Activated naive CD4-positive, alpha-beta T cell treated with anti-CD3 and anti-CD28 coated beads, Interleukin-2, amount 50 U/mL, for 16 hours (primary cell): ENCODE results near the gene WDR38.
A peak's percentile ranks its signal among the peaks of the same experiment; 100 is the strongest.

Experiments
- DNase-seq: peaks from one replicate; pipeline ENCODE4 v3.0.0-alpha.2; 2020

Gene WDR38

GRCh38 chr9:124852829-124853531, at the start of gene WDR38:
Gene WDR38, plus strand, starts transcription at chr9:124853460. Its CDS starts 72 bp downstream, at chr9:124853532.
- peak; percentile 74 for DNase-seq

GRCh38 chr9:124803911-124804310, 49.3 kb upstream of the WDR38 start:
- DNase-seq: no peak

DNA sequence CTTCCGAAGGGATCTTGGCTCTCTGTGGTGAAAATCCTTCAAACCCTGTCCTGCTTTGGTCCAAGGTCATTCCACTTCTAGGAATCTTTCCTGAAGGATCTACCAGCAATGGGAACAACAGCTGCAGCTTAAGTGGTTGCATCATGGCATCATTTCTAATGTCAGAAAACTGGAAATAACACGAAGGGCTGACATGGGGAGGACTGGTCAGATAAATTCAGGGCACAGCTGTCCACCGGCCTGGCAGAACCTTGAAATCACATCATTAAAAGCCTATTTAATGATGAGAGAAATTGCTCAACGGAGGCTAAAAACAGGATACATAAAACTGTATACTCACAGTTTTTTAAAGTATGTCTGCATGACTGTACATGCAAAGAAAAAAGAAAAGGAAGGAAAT, 48.1 kb upstream of the WDR38 start:
- no peak for DNase-seq

GRCh38 chr9:124808246-124808956, 44.9 kb upstream of the WDR38 start:
- DNase-seq: no peak

DNA sequence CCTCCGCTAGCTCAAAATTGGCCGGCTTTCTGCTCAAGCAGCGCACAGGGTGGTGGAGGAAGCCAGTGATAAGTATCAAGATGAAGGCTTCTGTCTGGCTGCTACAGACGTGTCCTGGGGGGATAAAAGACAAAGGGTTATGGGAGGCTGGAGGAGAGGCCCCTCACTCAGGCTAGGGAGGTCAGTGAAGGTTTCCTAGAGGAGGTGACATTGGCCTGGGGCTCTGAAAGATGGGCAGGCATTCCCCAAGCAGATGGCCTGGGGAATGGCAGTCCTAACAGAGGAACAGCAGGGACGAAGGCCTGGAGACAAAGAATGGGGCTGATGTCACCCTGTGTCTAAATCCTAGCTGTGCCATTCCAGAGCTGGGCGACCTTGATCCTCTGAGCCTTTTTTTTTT, 44.0 kb upstream of the WDR38 start:
- no peak for DNase-seq

GRCh38 chr9:124809741-124810500, 43.3 kb upstream of the WDR38 start:
- DNase-seq: no peak

GRCh38 chr9:124810663-124811355, 42.5 kb upstream of the WDR38 start:
- DNase-seq: no peak

- DNase-seq: no peak
Observed at GRCh38 chr9:124812441-124812876, 40.8 kb upstream of the WDR38 start.

- DNase-seq: no peak
Observed at GRCh38 chr9:124813041-124813440, 40.2 kb upstream of the WDR38 start.

DNA sequence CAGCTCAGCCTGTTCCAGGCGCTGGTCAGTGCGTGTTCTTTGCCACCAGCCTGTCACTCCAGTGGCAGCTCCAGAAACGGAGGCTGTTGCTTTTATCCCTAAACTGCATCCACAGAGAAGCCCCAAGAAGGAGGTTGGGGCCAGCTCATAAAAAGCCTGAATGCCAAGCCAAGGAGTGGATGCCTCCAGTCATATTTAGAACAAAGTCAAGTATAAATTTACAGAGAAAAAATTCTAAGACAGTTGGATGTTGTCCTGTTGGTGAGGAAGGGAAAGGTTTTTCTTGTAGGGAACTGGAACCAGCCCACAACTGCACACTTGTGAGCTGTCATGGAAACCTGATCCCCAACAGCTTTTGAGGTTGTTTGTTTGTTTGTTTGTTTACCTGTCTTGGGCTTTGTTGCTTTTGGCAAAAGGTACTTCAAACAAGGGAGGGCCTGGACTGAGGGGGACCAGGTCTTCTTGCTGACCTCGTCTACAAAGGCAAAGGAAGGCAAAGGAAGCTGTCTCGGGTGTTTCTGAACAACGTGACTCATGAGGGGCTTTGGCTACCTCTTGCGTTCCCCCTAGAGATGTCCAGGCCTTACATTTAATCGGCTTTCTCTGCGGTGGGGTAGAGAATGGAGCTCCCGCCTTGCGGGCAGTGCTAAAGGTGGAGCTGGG, 39.6 kb upstream of the WDR38 start:
- no peak for DNase-seq

- DNase-seq: no peak
Observed at GRCh38 chr9:124814164-124814535, 39.1 kb upstream of the WDR38 start.

- no peak for DNase-seq
Observed at GRCh38 chr9:124815601-124816000, 37.7 kb upstream of the WDR38 start.

GRCh38 chr9:124818431-124819281, 34.6 kb upstream of the WDR38 start:
- DNase-seq: no peak

DNA sequence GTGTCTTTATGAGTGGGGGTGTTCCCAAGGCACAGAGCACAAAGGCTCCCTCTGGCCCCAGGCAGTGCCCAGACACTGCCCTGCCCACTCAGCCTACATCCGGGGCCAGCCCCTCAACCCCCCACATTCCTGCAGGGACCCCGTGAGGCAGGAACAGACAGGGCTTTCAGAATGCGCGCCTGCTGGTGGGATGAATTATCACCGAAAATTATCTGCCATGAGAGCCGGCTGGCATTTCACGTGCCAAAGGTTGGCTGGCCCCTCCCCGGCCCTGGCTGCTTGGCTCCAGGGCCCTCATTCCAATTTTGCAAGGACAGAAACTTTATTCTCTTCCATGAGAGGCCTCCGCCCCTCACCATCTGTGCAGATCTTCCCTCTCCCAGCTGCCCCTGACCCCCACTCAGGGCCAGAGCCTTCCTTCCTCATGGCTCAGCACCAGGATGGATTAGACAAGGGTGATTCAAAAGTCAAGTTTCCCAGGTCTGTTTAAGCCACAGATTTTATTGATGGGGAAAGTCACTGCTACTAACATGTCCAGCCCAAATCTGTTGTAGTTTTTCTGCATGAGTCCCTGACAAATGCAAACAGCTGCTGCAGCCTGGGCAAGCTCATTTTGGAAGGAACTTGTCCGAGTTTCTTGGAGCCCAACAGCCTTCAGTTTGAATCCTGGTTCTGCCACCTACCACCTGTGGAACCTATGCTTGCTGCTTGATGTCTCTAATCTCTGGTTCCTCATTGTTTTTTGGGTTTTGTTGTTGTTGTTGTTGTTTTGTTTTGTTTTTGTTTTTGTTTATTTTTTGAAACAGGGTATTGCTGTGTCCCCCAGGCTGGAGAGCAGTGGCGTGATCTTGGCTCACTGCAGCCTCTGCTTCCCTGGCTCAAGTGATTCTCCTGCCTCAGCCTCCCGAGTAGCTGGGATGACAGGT, 32.3 kb upstream of the WDR38 start:
- no peak for DNase-seq

DNA sequence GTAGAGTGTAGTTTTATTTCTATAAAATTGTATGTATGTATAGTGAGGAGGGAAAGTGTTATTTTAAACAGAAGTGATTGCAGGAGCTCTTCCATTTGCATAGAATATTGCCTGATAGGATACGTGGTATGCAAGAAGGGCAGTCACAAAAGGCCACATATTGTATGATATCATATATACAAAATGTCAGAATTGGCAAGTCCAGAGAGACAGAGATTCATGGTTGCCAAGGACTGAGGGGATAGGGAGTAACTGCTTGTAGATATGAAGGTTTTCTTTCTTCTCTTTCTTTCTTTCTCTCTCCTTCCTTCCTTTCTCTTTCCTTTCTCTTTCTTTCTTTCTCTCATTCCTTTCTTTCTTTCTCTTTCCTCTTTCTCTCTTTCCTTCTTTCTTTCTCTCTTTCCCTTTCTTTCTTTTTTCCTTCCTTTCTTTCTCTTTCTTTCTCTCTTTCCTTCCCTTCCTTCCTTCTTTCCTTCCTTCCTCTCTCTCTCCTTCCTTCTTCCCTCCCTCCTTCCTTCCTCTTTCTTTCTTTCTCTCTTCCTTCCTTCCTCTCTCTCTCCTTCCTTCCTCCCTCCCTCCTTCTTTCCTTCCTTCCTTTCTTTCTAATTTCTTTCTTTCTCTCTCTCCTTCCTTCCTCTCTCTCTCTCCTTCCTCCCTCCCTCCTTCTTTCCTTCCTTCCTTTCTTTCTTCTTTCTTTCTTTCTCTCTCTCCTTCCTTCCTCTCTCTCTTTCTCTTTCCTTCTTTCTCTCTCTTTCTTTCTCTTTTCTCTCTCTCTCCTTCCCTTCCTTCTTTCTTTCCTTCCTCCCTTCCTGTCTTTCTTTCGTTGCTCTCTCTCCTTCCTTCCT, 24.5 kb upstream of the WDR38 start:
- no peak for DNase-seq

DNA sequence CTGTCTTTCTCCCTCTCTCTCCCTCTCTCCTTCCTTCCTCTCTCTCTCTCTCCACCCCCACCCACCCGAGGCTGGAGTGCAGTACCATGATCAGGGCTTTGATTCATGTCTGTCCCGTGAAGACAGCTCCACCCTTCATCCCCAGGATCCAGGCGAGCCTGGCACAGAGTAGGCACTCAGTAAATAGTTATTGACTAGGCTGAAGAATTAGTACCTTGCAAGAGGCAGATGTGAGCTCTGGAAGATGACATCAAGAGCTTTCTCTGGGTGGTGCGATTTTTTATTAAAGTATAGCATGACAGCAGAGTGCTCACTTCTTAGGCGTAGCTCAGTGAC, 24.0 kb upstream of the WDR38 start:
- DNase-seq: no peak

DNA sequence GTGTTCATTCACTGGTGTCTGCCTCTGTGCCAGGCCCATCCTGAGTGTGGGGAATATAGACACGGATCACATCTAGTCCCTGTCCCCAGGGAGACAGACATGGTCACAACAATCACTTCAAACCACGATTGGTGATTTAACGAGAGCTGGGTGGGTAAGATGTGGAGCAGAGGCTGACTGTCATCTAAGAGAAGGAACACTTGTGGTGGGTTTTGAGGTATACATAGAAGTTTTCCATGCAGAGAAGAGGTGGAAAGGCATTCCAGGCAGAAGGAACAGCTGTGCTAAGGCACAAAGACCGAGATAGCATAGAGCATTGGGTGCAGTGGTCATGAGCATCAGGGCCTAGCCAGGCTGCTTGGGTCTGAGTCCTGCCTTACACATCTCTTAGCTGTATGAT, 22.7 kb upstream of the WDR38 start:
- no peak for DNase-seq

- no peak for DNase-seq
Observed at GRCh38 chr9:124831642-124832364, 21.5 kb upstream of the WDR38 start.

DNA sequence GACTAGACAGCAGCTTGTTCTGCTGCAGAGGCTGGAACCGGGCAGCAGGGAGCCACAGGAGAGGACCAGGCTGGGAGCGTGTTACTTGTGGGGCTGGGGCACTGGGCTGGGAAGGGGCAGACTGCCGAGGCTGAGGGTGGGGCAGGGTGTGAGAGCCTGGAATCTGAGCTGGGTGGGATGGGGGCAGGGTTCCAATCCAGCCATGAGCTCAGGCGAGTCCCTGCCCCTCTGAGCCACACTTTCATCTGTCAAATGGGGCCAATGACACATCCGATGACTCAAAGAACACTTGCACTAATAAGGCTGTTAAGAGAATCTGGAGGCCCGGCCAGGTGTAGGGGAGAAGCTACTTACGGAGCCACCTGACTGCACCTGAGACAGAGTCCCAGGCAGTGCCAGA, 18.7 kb upstream of the WDR38 start:
- no peak for DNase-seq
